HG03066 (cell line): ENCODE measurements around the gene SEPTIN8.

Experiments used
- ATAC-seq: cut with Tn5 transposase; IDR thresholded peaks from one replicate; pipeline ENCODE4 v1.9.1; 2021; ENCODE audit warnings: low read depth; ENCODE audit not compliant: unreplicated experiment

Gene SEPTIN8

GRCh38 chr5:132768485-132768868, 8.6 kb downstream of the SEPTIN8 start:
- ATAC-seq: no peak

GRCh38 chr5:132767150-132767549, 9.9 kb downstream of the SEPTIN8 start:
- ATAC-seq: no peak

DNA sequence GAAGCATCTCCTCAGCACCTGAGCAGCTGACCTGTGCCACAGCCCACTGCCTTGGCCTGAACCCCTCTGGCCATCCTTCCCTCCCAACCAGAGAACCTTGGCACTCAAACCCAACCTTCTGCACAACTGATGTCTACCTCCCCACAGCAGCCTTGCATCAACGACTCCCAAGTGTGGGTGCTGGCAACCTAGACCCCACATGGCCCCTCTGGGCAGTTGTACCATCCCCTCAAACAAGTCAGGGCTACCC, 10.3 kb downstream of the SEPTIN8 start:
- no peak for ATAC-seq

DNA sequence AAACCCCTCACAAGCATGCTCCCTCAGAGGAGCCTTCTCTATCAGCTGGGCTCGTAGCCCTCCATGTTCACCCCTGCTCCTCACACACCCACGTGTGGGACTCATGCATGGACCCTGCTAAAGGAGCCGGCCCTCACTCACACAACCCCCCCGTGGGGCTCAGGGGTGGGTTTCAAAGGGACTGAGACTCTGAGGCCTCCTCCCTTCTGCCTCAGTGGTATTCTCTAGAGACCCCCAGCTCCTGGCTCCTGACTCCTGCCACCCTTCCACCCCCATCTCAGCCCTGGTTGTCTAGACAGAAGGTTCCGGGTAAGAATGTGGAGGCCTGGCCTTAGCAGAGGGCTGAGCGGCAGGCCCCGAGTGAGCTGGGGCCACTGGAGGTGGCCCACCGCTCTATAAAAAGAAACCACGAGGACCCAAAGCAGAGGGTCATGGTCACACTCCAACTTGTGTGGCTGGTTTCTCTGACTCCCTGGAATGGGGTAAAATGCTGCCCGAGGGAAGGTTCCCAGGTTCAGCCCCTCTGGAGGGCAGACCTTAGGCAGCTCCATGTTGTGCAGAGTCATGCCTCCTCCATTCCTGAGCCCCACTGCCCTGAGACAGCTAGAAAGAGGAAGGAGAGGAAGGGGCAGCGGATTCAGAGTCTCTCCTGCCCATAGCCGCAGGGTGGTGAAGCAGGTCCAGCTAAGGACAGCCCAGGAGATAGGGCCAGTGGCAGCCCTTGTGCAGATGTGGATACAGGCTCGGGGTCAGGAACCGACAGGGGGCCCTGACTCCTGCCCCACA, 10.8 kb downstream of the SEPTIN8 start:
- ATAC-seq: no peak

- no peak for ATAC-seq
Observed at GRCh38 chr5:132765311-132766019, 11.6 kb downstream of the SEPTIN8 start.

DNA sequence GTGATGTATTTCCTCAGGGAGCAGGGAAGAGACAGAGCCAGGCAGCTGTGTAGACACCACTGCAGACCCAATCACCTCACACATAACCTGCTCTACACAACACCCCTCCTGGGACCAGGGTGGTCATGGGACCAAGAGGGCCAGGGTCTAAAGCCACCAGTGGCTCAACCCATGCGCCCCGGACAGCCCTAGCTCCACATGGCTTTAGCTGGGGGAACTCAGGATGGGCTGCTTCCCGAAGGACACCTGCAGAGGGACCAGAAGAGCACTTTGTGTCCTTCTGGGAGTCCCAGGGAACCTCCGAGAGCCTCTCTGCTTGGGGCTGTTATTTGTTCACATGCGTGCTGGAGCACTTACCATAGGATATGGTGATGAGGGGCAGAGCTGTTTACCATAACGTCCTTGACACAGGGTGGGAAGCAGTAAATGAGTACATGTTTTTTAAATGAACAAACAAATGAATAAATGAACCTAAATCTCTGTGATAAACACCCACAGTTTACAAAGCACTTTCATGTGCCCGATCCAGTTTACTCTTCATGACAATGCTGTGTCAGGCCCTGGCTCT, 12.3 kb downstream of the SEPTIN8 start:
- ATAC-seq: no peak

DNA sequence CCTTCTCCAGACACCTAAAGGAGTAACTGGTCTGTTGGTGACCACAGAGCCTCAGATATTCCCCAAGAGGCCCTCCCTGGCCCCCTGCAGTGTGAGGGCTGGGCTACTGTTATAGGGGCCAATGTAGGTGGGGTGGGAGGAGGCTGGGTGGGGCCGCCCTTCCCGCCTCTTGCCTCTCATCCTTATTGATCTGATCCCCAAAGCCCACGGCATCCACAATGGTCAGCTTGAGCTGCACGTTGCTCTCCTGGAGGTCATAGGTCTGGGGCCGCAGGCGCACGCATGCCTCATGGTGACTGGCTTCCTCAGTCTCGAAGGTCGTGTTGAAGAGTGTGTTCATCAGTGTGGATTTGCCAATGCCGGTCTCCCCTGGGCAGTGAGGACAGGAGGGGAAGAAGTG, 13.0 kb downstream of the SEPTIN8 start:
- no peak for ATAC-seq

GRCh38 chr5:132763181-132764036, 13.6 kb downstream of the SEPTIN8 start:
- ATAC-seq: no peak

DNA sequence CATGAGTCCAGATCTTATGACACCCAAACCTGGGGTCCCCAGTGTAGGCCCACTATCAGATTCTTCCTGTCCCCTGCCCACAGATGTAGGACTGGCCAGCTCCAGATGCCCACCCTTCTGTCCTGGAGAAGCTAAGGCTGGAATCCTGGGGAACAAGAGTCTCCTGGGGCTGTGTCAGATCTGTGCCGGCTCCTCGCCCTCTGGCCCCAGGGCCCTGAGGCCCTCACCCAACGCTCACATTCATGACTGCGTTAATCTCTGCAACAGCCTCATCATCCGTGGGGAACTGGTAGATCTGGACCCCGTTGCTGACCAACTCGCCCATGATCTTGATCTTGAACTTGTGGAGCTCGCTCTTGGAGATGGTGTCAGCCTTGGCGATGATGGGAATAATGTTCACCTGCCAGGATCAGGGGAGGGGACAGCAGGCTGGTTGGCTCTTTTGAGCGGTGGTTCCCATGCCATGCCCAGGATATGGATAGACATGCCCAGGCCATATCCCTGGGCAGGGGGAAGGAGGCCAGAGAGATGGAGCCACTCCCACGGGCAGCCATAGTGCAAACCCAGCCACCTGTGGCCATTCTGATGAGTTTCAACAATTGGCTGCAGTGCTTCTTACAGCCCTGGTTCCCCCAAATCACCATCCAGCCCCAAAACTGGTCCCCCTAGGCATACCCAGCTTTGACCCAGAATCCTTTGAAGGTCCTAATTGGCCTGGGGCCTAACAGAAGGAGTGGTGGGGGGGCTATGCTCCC, 14.6 kb downstream of the SEPTIN8 start:
- no peak for ATAC-seq

GRCh38 chr5:132761321-132762240, 15.5 kb downstream of the SEPTIN8 start:
- ATAC-seq: no peak

- no peak for ATAC-seq
Observed at GRCh38 chr5:132760601-132761317, 16.3 kb downstream of the SEPTIN8 start.

DNA sequence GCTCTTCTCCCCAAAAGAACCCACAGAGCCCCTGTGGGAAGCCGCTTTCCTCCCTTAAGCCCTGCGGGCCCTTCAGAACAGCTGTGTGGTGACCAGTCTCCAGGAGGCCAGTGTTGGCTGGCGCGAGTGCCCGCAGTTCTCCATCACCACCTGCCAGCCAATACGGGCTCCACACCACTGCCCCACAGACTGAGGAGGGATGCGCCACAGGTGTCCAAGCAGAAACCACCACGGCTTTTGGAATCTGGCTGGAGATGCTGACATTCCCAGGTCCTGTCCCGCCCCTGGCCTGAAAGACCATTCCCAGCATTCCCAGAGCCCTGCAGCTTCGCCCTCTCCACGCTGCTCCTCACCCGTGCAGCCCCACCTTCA, 17.0 kb downstream of the SEPTIN8 start:
- no peak for ATAC-seq

- no peak for ATAC-seq
Observed at GRCh38 chr5:132759114-132760048, 17.7 kb downstream of the SEPTIN8 start.

DNA sequence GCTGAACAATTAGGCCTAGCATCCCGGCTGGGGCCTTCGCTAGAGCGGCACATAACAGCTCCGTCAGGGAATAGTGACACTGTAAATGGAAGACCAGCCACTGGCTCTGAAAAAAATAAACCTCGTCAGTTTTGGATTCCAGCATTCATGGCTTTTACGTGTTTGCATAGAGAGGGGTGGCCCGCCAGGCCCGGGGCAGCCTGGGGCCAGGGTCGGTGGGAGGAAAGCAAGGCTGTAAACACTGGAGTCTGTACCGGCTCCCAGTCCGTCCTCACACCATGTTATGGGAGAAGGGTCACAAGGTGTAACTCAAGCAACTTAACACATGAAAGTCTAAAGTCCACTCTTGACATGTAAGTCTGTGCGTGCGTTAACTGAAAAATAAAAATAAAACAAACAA, 18.6 kb downstream of the SEPTIN8 start:
- no peak for ATAC-seq

GRCh38 chr5:132756542-132756941, 20.5 kb downstream of the SEPTIN8 start:
- no peak for ATAC-seq

- no peak for ATAC-seq
Observed at GRCh38 chr5:132754947-132755346, 22.1 kb downstream of the SEPTIN8 start.

- no peak for ATAC-seq
Observed at GRCh38 chr5:132754111-132754510, 22.9 kb downstream of the SEPTIN8 start.
